Stimulated activated CD4-positive, alpha-beta T cell treated with anti-CD3 and anti-CD28 coated beads, Interleukin-2, amount 100 ng/mL, for 4 hours (primary cell): ENCODE data around the gene SLC19A1.

Experiments
- DNase-seq: peaks from one replicate; pipeline ENCODE4 v3.0.0-alpha.2; 2020; ENCODE audit warnings: low read depth

The SLC19A1 gene

DNA sequence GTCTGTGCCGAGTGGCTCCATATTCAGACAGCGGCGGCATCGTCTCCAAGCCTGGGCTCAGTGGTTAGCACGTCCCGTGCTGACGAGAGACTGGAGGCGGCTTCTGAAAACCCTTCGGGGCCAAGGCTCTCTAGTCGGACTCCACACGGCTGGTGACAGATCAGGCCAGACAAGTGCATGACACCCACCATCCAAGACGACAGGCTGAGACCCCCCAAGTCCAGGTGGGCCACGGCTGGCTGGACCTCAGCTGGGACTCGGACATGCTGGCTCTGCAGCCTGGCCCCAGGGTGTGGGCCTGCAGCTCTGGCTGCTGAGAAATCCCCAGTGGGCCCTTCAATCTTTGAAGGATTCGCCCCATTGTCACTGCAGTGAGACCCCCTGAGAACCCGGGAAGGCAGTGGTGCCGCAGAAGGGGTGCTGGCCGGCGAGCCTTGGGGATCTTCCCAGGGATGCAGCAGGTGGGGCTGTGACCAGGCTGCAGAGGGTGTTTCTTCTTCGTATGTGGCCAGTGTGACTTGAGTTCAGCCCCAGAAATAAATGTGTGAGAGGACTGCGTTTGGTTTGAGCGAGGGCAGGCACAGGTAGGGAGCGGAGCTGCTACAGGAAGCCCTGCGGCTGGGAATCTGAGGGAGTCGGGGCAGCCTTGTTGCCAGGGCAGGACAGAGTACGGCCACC is 15.9 kb upstream of the SLC19A1 start:
- DNase-seq = no peak

DNA sequence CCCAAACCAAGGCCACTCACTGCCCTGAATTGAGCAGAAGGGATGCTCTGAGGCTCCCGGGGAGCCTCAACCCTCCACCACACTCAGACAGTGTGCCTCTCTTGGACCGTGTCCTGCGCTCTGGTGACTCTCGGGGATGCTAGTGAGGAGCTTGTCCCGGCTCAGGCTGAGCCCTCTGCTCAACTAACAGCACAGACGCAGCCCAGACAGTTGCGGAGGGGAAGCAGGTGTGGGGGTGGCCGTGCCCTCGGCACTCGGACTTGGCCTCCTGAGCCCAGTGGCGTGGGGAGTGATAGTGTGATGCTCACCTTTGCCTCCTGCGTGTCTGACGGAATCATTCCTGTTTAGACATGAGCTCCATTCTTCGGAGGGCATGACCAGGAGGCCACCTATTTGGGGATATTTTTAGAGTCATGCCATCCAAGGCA is 15.4 kb upstream of the SLC19A1 start:
- no peak for DNase-seq

DNA sequence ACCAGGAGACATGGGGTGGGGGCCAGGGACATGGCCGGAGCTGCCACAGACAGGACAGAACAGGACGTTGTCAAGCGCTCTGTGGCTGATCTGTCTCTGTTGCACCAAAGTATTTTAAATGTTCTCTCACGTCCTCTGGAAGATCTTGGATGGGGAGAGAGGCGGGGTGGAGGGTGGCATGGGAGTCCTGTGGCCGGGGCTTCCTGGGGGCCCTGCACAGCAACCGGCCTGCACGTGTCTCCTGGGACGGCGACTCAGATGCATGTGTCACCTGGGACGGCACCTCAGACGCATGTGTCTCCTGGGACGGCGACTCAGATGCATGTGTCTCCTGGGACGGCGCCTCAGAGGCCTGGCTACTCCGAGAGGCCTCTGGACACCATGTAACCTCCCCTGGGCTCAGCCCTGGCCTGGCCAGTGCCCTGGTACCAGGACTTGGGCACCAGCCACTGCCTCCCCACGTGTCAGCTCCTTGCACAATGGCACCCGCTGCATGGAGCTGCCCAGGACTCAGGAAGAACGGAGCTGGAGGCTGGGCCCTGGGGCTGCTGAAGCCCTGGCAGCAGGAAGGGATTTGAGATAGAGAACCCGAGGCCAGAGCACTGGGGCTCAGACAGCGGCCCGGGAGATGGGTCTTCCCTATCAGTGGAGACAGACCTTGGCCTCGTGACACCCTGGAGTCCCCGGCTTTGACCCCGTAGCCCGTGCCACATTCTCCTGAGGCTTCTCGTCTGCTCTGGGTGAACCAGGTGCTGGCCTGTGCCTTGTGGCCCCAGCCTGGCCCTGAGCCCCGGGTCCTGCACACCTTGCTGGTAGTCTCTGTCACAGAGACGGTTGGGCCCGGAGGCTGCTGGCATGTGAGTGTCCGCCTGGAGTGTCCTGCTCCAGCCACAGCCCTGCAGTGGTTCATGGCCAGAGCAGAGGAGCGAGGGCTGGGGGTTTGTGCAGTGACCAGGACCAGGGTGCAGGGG is 14.7 kb upstream of the SLC19A1 start:
- DNase-seq = no peak

DNA sequence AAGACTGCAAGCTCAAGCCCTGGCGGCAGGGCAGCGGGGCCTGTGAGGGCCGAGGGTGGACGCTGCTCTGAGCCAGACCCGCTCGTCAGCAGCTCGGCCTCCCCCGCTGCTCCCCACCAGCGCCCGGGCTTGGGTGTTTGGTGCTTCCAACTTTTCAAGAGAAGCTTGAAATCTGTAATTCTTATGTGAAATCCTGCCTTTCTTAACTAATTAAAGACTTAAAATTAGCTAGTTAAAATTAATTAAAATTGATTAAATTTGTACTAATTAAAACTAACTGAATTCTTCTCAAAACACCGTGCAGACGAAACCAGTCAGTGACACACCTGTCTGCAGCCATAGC is 14.0 kb upstream of the SLC19A1 start:
- DNase-seq = no peak

DNA sequence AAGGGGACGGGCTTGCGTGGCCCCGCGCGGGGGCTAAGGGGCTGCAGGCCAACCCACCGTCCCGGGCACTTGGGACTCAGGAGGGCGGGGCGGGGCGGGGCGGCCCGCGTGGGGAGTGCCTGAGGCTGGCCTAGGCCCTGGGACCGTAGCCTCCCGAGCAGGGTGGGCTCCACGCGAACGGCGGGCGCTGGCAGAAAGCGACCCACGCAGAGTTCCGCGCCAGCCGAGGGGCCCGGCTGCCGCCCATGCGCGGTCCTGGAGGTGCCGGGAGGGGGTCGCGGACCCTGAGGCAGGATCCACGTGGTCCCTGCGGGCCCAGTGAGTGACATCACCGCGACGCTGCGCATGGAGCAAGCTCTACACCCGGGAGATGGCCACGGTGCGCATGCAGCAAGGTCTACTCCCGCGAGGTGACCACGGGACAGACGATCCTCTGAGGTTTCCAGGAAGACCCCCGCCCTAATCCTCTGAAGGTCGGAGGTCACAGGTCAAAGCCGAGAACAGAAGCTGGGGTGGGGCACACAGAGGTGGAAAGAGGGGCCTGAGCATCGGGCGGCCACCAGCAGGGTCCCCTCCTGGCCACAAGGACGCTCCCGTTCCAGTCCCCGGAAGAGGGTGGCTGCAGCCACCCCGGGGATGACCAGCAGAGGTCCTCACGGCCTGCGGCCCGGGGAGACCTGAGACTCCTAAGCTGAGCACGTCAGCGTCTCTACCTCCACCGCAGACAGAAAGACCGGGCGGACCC is 13.5 kb upstream of the SLC19A1 start:
- DNase-seq = peak; percentile 41

DNA sequence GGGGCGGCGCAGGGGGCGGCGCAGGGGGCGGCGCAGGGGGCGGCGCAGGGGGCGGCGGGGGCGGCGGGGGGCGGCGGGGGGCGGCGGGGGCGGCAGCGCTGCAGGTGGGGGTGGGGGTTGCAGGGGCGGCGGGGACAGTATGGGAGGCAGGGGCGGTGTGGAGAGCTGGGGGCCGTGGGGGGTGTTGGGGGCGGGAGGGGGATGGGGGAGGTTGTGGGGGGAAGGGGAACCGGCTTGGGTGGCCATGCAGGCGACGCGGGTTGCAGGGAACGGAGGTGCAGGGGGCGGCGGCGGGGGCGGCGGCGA is 13.0 kb upstream of the SLC19A1 start:
- DNase-seq = peak; percentile 28

DNA sequence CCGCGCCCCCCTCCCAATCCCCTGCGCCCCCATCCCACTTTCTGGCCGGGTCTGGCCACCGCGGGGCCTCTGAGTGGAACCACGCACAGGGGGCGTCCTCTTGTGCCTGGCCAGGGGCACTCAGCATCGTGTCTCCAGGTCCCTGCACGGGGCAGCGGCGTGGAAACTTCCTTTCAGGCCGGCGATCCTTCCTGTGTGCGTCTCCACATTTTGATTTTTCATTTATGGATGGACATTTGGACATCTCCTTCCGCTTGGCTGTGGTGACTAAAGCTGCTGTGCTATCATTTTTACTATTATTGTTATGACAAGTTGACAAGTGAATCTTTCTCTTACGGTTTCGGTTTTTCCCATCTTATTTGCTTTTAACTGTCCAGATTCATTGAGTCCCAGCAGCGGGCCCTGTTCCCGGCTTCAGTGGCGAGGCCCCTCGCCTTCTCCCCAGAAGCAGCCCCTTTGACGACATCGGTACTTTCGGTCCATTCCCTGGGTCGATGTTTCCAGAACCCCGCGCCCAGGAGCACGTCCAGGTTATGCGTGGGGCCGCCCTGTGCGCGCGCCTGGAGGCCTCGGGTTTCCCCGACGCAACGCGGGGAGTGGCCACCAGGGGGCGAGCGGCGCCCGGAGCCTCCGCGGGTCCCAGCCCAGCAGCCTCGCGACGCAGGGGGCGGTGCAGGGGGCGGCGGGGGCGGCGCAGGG is 12.4 kb upstream of the SLC19A1 start:
- peak; percentile 82 for DNase-seq

DNA sequence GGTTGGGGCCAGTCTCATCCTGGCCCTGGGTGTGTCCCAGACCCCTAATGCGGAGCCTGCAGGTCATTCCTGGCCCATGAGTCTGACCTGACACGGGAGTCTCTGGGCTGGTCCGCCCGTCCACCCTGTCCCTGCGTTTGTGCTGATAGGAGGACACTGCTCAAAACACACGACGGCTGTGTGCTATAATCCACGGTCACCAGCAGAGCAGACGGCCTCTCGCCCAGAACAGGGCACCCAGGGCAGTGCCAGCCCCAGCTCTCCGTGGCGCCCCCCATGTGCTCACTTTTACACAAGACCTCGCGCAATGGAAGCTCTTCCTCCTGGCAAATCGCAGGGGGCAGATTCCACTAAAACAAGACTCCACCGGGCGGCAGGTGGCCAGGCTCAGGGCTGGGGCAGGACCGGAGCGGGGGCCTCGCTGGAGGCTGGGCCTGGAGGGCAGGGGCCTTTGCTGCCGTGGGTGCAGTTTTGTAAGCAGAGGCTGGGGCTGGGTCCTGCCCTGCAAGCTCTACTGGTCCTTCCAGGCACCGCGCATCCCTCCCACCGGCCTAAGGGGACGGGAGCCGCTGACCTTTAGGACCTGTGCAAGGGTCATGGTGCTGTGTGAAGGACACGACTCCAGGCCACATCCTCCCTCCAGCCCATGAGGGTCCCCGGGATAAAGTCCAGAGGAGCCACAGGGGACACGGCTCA is 10.6 kb upstream of the SLC19A1 start:
- no peak for DNase-seq

DNA sequence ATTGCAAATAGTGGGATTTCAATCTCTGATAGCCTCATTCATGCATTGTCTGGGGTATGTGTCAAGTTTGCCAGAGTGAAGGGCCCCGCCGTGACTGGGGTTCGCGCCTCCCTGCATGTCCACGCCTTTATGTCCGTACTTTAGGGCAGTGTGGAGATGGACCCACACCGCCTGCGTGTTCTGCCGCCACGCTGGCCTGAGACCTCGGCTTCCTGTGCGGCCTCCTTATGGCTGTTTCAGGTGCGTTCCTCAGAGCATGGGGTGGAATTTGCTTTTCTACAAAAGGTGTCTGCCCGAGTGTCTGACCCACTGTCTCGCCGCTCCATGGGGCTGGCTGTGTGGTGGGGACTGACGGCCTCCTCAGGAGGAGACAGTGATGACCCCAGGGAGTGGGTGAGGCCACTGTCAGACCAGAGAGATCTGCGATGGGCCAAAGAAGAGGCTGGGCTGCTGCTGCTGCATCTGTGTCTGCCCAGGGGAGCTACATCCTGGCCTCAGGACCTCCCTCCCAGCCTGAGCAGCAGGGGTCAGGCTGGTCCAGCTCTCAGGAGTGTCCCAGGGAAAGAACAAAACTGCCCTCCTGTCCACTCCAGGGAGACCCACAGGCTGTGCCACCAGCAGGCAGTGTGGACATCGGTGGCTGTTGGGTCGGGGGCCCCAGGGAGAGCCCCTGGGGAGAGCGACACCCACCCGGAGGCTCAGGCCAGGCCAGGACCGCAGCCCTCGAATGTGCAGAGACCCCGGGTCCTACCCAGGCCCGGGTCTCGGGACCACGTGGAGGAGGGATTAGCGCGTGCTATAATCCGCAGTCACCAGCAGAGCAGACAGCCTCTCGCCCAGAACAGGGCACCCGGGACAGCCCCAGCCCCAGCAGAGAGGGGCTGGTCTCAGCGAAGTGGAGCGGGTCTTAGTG is 9.8 kb upstream of the SLC19A1 start:
- no peak for DNase-seq

DNA sequence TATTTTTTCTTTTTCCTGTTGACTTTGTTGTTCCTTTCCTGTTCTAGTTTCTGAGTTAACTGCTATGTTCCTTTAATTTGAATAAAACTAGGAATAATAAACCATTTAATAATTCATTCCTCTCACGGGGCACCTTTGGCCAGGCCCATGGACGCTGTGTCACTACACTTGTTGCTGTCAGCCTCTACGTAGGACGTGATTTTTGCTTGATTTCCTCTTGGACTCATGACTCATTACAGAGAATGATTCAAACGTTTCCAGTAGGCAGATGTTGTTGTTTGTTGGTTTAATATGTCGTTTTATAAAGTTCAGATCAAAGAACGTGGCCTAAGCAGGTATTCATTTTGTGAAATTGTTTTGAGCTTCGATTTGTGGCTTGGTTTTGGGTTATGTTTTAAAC is 9.1 kb upstream of the SLC19A1 start:
- DNase-seq = no peak

DNA sequence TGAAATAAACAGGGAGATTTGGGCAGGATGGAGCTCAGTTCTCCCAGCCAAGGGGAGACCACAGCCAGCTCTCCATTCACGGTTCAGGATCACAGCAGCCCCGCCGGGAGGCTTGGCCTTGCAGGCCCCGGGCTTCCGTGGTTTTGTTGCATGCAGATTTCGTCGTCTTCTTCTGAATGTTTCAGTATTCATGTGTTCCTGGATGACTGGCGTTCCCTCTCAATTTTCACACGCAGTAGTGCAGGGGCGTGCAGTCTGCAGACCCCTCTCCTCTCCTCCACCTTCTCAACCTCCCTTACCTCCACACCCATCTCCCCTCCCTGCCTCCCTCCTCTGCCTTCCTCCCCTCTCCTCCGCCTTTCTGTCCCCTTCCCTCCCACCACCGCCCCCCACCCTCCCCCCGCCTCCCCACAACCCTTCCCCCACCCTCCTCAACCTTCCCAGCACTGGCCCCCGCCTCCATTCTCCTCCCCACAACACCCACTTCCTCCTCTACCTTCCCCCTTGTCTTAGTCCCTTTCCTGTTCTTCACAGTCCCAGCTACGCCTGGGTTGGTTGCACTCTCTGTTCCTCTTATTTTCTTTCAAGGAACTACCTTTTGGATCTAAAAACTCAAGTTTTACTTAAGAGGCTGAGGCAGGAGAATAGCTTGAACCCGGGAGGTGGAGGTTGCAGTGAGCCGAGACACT is 8.4 kb upstream of the SLC19A1 start:
- no peak for DNase-seq

DNA sequence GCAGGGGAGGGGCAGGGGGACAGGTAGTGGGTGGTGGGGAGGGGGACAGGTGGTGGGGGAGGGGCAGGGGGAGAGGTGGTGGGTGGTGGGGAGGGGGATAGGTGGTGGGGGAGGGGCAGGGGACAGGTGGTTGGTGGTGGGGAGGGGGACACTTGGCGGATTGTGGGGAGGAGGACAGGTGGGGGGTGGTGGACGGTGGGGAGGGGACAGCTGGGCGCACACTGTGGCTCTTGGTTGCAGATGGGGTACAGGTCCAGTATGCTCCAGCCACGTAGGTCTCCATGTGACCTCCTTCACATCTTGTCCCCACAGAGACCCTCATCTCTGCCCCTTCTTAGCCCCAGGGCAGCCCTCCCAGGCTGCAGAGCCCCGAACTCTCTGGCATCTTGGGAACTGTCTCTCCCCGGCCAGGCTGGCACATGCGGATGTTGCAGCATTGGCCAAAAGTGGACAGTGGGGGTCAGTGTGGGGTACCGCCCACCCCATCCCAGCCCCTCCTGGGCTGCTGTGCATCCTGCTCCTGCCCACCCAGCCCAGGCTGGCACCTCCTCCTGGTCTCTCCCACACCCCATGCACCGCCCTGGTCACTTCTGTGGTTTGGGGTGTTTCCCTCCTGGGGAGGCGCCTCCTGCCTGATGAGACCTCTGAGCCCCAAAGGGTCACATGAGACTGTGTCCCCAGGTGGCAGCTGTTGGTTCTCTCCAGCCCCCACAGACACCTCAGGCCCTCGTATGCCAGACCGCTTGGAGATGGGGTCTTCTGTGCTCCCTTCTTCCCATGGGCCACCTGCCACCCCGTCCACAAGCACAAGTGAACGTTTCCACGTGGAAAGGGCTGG is 7.6 kb upstream of the SLC19A1 start:
- DNase-seq = no peak

DNA sequence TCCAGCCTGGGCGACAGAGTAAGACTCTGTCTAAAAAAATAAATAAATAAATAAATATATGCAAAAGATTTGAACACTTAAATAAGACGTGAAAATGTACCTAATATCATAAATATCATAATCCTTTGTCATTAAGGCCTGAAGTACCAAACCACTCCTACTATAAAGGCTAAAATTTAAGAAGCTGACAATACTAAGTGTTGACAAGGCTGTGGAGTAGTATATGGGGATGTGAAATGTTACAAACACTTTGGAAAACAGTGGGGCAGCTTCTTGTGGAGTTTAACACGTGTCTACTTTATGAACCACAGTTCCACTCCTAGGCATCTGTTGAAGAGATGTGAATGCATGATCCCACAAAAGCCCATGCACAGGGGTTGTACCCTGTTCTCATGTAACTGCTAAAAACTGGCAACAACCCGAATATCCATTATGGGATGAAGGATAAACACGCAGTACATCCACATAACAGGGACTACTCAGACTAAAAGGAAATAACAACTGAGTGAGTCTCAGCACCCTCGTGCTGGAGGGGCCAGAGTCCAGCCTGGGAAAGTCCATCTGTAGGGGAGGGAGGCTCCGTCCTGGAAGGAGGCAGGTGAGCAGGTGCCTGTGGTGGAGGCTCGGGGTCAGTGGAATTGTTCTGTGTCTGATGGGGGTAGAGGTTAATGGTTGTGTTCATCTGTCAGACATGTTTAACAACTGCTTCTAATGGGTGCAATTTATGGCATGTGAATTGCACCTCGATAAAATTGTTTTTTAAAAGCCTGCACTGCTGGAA is 6.7 kb upstream of the SLC19A1 start:
- DNase-seq = no peak

DNA sequence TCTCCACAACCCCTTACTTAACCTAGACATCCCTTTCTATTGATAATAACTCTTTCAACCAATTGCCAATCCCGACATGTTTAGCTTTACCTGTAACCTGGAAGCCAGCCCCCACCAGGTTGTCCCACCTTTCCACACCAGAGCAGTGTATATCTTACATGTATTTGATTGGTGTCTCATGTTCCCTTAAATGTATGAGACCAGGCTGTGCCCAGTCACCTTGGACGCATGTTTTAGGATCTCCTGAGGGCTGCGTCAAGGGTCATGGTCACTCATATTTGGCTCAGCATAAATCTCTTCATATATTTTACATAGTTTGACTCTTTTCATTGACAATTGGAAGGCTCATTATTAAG is 5.3 kb upstream of the SLC19A1 start:
- no peak for DNase-seq

DNA sequence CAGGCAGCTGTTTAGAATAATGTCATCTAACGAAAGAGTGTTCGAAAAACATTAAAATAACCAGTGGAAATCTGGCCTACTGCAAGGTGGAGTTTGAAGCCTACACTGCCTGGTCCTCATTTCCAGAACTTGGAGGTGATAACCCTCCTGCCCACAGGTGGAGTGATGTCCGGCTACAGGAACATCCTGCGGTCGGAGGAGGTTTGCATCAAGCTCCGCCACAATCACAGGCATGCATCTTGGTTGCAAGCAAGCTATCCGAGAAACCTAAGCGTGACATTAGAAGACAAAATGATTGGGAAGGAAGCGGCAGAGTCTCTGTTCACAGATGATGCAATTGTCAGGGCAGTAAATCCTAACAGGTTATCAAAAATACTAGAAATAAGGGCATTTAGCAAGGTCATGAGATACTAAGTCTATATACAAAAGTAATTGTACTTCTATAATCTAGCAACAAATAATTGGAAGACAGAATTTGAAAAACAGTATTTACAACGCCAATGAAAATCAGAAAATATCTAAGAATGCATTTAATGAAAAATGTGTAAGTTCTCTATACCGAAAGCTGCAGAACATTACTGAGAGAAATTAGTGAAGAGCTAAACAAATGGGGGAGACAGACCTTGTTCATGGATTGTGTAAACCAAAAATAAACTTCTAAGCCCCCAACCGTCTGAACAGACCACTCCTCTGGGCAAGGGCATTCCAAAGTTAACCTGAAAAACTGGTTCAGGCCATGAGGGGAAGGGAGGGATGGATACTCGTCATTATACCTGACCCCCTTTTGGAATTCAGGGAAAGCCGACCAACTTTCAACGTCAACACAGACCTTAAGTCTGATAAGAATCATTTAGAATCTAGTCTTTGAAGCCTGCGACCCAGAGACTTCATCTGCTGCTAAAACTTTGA is 4.7 kb upstream of the SLC19A1 start:
- DNase-seq = no peak

DNA sequence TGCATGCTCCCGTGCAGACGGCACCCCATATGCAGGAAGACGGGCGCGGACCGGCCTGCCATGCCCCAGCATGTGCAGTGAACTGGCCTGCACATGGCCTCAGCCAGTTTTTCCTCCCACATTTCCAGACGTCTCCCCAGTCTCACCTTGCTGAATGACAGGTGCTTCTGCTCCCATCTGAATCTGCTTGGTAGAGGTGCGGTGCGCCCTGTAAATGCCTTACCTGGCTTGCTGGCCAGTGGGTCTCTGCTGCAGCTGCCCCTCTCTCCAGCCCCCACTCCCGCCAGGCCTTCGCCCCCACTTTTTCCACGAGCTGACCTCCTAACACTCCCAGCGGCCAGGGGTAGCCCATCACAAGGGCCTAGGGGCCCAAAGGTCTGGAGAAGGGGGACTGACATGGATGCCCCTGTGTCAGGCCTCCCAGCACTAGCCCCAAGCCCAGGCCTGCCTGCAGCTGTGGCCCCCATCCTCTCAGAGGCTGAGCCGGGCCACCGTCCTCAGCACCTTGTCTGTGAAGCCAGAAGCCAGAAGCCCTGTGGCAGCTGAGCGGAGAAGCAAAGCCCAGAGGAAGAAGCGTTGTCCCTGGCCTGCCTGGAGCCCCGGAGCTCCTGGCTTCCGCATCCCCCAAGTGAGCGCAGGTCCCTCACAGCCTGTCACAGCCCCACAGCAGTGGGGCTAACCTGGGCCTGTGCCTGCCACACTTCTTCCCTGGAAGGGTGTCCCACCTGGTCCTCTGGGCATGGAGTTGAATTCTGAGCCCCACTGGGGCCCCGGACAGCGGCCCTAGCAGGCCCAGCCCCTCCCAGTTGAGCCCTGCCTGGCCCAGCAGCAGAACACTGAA is 3.7 kb upstream of the SLC19A1 start:
- DNase-seq = no peak

DNA sequence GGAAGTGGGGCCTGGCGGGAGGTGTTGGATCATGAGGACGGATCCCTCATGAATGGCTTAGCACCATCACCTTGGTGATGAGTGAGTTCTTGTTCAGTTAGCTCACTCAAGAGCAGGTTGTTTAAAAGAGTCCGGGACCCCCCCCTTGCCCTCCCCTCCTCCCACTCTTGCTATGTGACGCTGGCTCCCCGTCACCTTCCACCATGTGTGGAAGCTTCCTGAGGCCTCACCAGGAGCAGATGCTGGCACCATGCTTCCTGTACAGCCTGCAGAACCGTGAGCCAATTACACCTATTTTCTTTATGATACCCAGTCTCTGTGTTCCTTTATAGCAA is 3.0 kb upstream of the SLC19A1 start:
- DNase-seq = no peak
